Esophagus muscularis mucosa (tissue), 4 donors: ENCODE data around the gene UQCC2. TPM values are rescaled to one million over a fixed set of nuclear protein-coding genes. Genes with fewer than 3 reads are reported as not detected.

Experiments
- DNase-seq: peaks from one replicate; pipeline ENCODE4 v3.0.0-alpha.2; 2017; ENCODE audit errors: extremely low spot score
- H3K27ac ChIP-seq, 4 donors: fragments of 200-600 bp; sonication (generic); replicated peaks in 1 of 4; 1 replicate in 3 of 4; 2 replicates in 1 of 4; pipeline ENCODE4 v1.5.1; 2016 to 2019; ENCODE audit warnings: mild to moderate bottlenecking in 1 of 4
- H3K27me3 ChIP-seq, 4 donors: fragments of 200-600 bp; sonication (generic); one replicate each; pipeline versions ENCODE4 v1.5.1 to v1.6.0; 2016 to 2019
- H3K36me3 ChIP-seq, 4 donors: fragments of 200-600 bp; sonication (generic); one replicate each; pipeline ENCODE4 v1.5.1; 2016 to 2019
- H3K4me1 ChIP-seq, 4 donors: fragments of 200-600 bp; sonication (generic); one replicate each; pipeline ENCODE4 v1.5.1; 2016 to 2019
- H3K4me3 ChIP-seq, 4 donors: fragments of 200-600 bp; sonication (generic); 1 replicate in 2 of 4; 2 replicates in 2 of 4; pipeline ENCODE4 v1.5.1; 2016 to 2019; ENCODE audit warnings: mild to moderate bottlenecking in 4 of 4, moderate library complexity in 1 of 4
- H3K9me3 ChIP-seq, 4 donors: fragments of 200-600 bp; sonication (generic); 1 replicate in 3 of 4; 2 replicates in 1 of 4; pipeline ENCODE4 v1.5.1; 2016 to 2019
- EP300 ChIP-seq: sonication (generic); formaldehyde crosslinking; IDR thresholded peaks from one replicate; pipeline ENCODE4 v1.6.1; 2017; ENCODE audit warnings: antibody characterized with exemption
- POLR2A ChIP-seq: fragments of 450-650 bp; IDR thresholded peaks from one replicate; pipeline ENCODE4 v1.6.1; 2017; ENCODE audit warnings: antibody characterized with exemption, moderate library complexity, mild to moderate bottlenecking, low read depth
- POLR2AphosphoS5 ChIP-seq, 2 donors: sonication (generic); formaldehyde crosslinking; IDR thresholded peaks; one replicate each; pipeline ENCODE4 v1.6.1; 2017; ENCODE audit warnings: antibody characterized with exemption in 2 of 2
- WGBS: methylation state at CpG from one replicate; pipeline ENCODE4 v1.1.5; 2018; 5-methylcytosine and 5-hydroxymethylcytosine counted together
- intact Hi-C: fragments of 100-400 bp; cut with DNase I; formaldehyde crosslinking; loops from one replicate; pipeline ENCODE4 v1.15.1; 2023
- total RNA-seq, 4 donors: library from RNA; depleted of rRNA; stranded (reverse); fragments of >200 nt; gene quantifications; one replicate each; pipeline versions ENCODE4 v1.1.0 to v1.2.1, GENCODE V29; 2016
- TF ChIP-seq, protein P1 (sequence below), 3 experiments: fragments of 200-600 bp in 2 of 3; fragments of 450-650 bp in 1 of 3; sonication (generic) in 2 of 3; IDR thresholded peaks; one replicate each; pipeline ENCODE4 v1.5.1; 2017 to 2019; ENCODE audit warnings: antibody characterized with exemption in 3 of 3, mild to moderate bottlenecking in 2 of 3, moderate library complexity in 1 of 3

The UQCC2 gene
- total RNA-seq, 4 donors from 2014 or later = 9.4 to 22.2 (median 14.7) TPM

GRCh38 chr6:33677143-33677660 lies 34.3 kb downstream of the UQCC2 start:
- Histone ChIP-seq H3K27me3 (peaks cover 0 to 41% (median 1%) of the 10 kb centered on the region in 4 donors), H3K9me3 (no peaks in the 10 kb centered on the region), H3K4me1 (peaks cover 0 to 11% (median 9%) of the 10 kb centered on the region in 4 donors), H3K27ac (no peak overlapping the region), H3K36me3 (peaks cover 4 to 93% (median 67%) of the 10 kb centered on the region in 4 donors), H3K4me3 (no peak overlapping the region)
- intact Hi-C loops = no loop called here
- WGBS = 72% methylated on average over 7 of the region's 8 CpGs
- DNase-seq = no peak
- TF ChIP-seq POLR2A = no peak
- no peak for TF ChIP-seq EP300
- TF ChIP-seq POLR2AphosphoS5 (IDR thresholded peaks at IDR 0.05) = no peak
- TF ChIP-seq, protein P1, sequence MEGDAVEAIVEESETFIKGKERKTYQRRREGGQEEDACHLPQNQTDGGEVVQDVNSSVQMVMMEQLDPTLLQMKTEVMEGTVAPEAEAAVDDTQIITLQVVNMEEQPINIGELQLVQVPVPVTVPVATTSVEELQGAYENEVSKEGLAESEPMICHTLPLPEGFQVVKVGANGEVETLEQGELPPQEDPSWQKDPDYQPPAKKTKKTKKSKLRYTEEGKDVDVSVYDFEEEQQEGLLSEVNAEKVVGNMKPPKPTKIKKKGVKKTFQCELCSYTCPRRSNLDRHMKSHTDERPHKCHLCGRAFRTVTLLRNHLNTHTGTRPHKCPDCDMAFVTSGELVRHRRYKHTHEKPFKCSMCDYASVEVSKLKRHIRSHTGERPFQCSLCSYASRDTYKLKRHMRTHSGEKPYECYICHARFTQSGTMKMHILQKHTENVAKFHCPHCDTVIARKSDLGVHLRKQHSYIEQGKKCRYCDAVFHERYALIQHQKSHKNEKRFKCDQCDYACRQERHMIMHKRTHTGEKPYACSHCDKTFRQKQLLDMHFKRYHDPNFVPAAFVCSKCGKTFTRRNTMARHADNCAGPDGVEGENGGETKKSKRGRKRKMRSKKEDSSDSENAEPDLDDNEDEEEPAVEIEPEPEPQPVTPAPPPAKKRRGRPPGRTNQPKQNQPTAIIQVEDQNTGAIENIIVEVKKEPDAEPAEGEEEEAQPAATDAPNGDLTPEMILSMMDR (IDR thresholded peaks at IDR 0.05) = no peak

DNA sequence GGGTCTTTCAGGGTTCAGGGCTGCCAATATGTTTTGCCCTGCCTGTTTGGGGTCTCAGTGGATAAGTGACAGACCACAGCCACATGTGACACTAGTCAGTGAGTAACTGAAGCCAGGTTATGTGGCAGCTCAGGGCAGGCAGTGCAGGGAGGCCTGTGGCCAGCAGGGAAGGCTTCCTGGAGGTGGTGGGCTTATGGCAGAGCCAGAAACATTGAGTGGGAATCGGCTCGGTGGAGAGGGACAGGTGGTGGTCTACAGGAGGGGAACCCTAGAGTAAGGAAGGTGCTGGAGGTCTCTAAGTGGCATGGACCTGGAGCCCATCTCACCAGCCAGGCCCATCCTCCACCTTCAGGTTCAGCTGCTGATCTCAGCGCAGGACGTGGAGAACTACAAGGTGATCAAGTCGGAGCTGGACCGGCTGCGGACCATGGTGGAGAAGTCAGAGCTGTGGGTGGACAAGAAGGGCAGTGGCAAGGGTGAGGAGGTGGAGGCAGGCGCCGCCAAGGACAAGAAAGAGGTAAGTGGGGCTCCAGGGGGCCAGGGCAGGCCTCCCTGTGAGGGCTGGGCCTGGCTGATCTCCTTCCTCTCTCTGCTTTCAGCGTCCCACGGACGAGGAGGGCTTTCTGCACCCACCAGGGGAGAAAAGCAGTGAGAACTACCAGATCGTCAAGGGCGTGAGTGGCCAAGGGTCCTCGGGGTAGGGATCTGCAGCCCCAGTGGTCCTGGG lies 34.9 kb downstream of the UQCC2 start:
- intact Hi-C loops = no loop called here
- no peak for DNase-seq
- Histone ChIP-seq H3K4me1 (peaks cover 0 to 11% (median 9%) of the 10 kb centered on the region in 4 donors), H3K9me3 (no peaks in the 10 kb centered on the region), H3K4me3 (no peak overlapping the region), H3K27me3 (peaks cover 0 to 41% (median 1%) of the 10 kb centered on the region in 4 donors), H3K36me3 (peaks cover 4 to 94% (median 68%) of the 10 kb centered on the region in 4 donors), H3K27ac (no peak overlapping the region)
- TF ChIP-seq EP300 = no peak
- TF ChIP-seq POLR2A = no peak
- TF ChIP-seq POLR2AphosphoS5 (IDR thresholded peaks at IDR 0.05) = no peak
- TF ChIP-seq, protein P1 (IDR thresholded peaks at IDR 0.05) = no peak
- 85% methylated on average over 14 of the region's 15 CpGs for WGBS

DNA sequence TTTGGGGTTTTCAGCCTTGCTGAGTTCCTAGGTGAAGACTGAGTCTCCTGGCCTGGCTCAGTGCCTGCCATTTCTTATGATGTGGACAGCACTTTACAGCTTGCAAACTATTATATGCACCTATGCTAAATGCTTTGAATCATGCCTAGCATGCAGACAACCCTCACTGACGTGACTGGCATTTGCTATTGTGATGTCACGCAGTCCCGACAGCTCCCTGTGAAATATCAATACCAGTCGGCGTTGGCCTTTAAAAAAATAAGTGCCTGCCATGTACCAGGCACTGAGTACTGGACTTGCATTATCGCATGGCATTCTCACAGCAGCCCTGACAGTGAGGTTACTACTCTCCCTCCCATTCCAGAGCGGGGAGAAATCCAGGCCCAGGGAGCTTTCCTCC lies 35.5 kb downstream of the UQCC2 start:
- Histone ChIP-seq H3K4me3 (no peak overlapping the region), H3K36me3 (peaks cover 4 to 94% (median 66%) of the 10 kb centered on the region in 4 donors), H3K27me3 (peaks cover 0 to 43% (median 0%) of the 10 kb centered on the region in 4 donors), H3K4me1 (peaks cover 0 to 11% (median 9%) of the 10 kb centered on the region in 4 donors), H3K9me3 (no peaks in the 10 kb centered on the region), H3K27ac (no peak overlapping the region)
- DNase-seq = no peak
- TF ChIP-seq, protein P1 (IDR thresholded peaks at IDR 0.05) = no peak
- WGBS = 90% methylated on average over 7 of the region's 7 CpGs
- intact Hi-C loops = no loop called here

DNA sequence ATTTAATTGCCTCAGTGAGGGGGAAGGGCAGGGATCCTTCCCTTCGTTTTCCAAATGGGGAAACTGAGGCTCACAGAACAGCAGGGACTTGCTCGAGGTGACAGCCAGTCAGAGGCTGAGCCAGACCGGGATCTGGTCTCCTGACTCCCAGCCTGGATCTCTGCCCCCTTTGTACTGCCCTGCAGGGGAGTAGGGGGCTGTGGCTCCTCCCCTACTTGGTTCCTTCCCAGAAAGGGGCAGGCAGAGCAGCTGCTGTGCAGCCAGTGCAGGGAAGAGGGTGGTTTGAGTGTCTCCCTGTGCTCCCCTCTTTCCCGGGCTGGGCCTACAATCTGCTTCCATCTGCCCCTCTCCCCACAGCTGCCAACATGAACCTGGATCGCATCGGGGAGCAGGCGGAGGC lies 37.6 kb downstream of the UQCC2 start:
- Histone ChIP-seq H3K27ac (no peak overlapping the region), H3K4me1 (peaks cover 0 to 11% (median 9%) of the 10 kb centered on the region in 4 donors), H3K4me3 (no peak overlapping the region), H3K36me3 (peaks cover 4 to 94% (median 69%) of the 10 kb centered on the region in 4 donors), H3K27me3 (peaks cover 0 to 37% (median 0%) of the 10 kb centered on the region in 4 donors), H3K9me3 (no peaks in the 10 kb centered on the region)
- intact Hi-C loops = no loop called here
- no peak for TF ChIP-seq POLR2A
- no peak for TF ChIP-seq EP300
- TF ChIP-seq POLR2AphosphoS5 (IDR thresholded peaks at IDR 0.05) = no peak
- TF ChIP-seq, protein P1 (IDR thresholded peaks at IDR 0.05) = no peak
- no peak for DNase-seq
- WGBS = 65% methylated on average over 7 of the region's 7 CpGs
